ENCODE data around the gene STMN3.
A peak's percentile ranks its signal among the peaks of the same experiment; 100 is the strongest.
"Not testable (repeated sequence)": the region's sequence is repeated elsewhere in the genome, so short reads cannot be mapped to it uniquely, and the experiment has no call there.

STMN3 gene

GRCh38 chr20:63678667-63679465, 25.6 kb upstream of the STMN3 start:
- DNase-seq (ENCODE audit: low read depth) = no peak

- DNase-seq (ENCODE audit: low read depth) = no peak
Observed at GRCh38 chr20:63678071-63678470, 24.8 kb upstream of the STMN3 start.

GRCh38 chr20:63675681-63676368, 22.6 kb upstream of the STMN3 start:
- no peak for DNase-seq (ENCODE audit: low read depth)

- no peak for DNase-seq (ENCODE audit: low read depth)
Observed at GRCh38 chr20:63673951-63674350, 20.7 kb upstream of the STMN3 start.

- DNase-seq (ENCODE audit: low read depth) = no peak
Observed at GRCh38 chr20:63672666-63673065, 19.4 kb upstream of the STMN3 start.

- DNase-seq (ENCODE audit: low read depth) = not testable (repeated sequence)
Observed at GRCh38 chr20:63671695-63672094, 18.5 kb upstream of the STMN3 start.

- no peak for DNase-seq (ENCODE audit: low read depth)
Observed at GRCh38 chr20:63668351-63668750, 15.1 kb upstream of the STMN3 start.

- no peak for DNase-seq (ENCODE audit: low read depth)
Observed at GRCh38 chr20:63667858-63668257, 14.6 kb upstream of the STMN3 start.

GRCh38 chr20:63665708-63666107, 12.5 kb upstream of the STMN3 start:
- no peak for DNase-seq (ENCODE audit: low read depth)

GRCh38 chr20:63664861-63665594, 11.8 kb upstream of the STMN3 start:
- DNase-seq (ENCODE audit: low read depth) = no peak

- DNase-seq (ENCODE audit: low read depth) = no peak
Observed at GRCh38 chr20:63664143-63664851, 11.1 kb upstream of the STMN3 start.

GRCh38 chr20:63663332-63664066, 10.3 kb upstream of the STMN3 start:
- DNase-seq (ENCODE audit: low read depth) = no peak

GRCh38 chr20:63662813-63663189, 9.6 kb upstream of the STMN3 start:
- DNase-seq (ENCODE audit: low read depth) = no peak

- DNase-seq (ENCODE audit: low read depth) = no peak
Observed at GRCh38 chr20:63661959-63662812, 9.0 kb upstream of the STMN3 start.

- DNase-seq (ENCODE audit: low read depth) = no peak
Observed at GRCh38 chr20:63661108-63661507, 7.9 kb upstream of the STMN3 start.

- no peak for DNase-seq (ENCODE audit: low read depth)
Observed at GRCh38 chr20:63660622-63661021, 7.4 kb upstream of the STMN3 start.

GRCh38 chr20:63660174-63660573, 7.0 kb upstream of the STMN3 start:
- DNase-seq (ENCODE audit: low read depth) = not testable (repeated sequence)

- no peak for DNase-seq (ENCODE audit: low read depth)
Observed at GRCh38 chr20:63659370-63659769, 6.1 kb upstream of the STMN3 start.

- DNase-seq (ENCODE audit: low read depth) = no peak
Observed at GRCh38 chr20:63658749-63659187, 5.5 kb upstream of the STMN3 start.

GRCh38 chr20:63657937-63658748, 4.9 kb upstream of the STMN3 start, which contains the start of gene RTEL1:
Gene RTEL1, plus strand, starts transcription at chr20:63658312. Its CDS starts 1,091 bp downstream, at chr20:63659403.
- DNase-seq (ENCODE audit: low read depth) = peak; percentile 78
